ENCODE data around the gene GLS. TPM values are rescaled to one million over a fixed set of nuclear protein-coding genes. Genes with fewer than 3 reads are reported as not detected.

GLS gene
- total and polyA plus RNA-seq, 9 of the 15 experiments (the other 6 are each of a cell fraction or from before 2014, with no cell fraction given) = 13.7 to 77.5 (median 48.2) TPM

DNA sequence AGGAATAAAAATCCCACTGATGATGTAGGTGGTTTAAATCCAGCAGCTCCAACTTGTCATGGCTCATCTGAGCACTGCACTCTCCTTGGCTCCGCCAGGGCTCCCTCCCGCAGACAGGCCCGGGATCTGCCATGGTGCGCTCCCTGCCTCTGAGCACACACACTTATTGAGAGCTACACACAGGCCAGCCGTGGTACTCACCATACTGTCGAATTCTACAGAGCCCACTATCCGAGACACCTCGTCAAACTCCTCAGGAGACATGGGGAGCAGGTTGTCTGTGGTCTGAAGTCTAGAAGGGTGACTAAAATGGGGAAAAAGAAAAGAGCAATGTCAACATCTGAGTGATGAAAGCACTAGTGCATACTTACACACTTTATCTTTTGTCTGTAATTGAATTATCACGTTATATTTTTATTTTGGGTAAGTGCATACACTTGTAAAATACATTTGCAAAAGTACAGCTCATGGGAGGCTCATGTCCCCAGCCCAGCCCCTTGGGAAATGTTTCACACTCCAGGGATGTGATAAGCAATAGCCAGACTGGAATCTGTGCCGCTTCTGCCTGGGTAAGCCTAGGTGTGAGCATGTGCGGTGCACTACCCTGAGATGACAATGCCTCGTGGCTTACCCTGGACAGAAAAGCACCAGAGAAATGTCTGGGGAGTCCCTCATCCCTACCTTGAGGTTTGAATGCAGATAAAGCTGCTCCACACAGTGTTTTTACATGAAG lies 94.2 kb downstream of the GLS start:
- Histone ChIP-seq H3K9me1 (ENCODE audit: control insufficient read depth, insufficient read depth, low read length) (no peaks in the 10 kb centered on the region), H3K79me2 (ENCODE audit: control insufficient read depth, insufficient read depth, low read length) (no peaks in the 10 kb centered on the region), H3K9me3 (replicated peaks; ENCODE audit: control insufficient read depth, insufficient read depth, low read depth, low read length) (no peaks in the 10 kb centered on the region), H3K27ac (ENCODE audit: extremely low read depth, low read depth, low read length) (no peak overlapping the region), H3K9ac (ENCODE audit: insufficient read depth in 1 of 2, low read depth in 2 of 2, low read length in 2 of 2) (no peak overlapping the region), H3K4me2 (ENCODE audit: insufficient read depth, low read length) (no peak overlapping the region), H3K36me3 (ENCODE audit: control insufficient read depth, insufficient read depth, low read length) (peaks cover 88% of the 10 kb centered on the region; the same call in 2 of the 3 replicates), H3K27me3 (ENCODE audit: control insufficient read depth in 2 of 2, insufficient read depth in 2 of 2, low read length in 2 of 2) (no peaks in the 10 kb centered on the region), H3K4me3 (no peak overlapping the region), H3K4me1 (replicated peaks in 1 of 2; ENCODE audit: control insufficient read depth in 2 of 2, insufficient read depth in 2 of 2, low read length in 2 of 2) (no peaks in the 10 kb centered on the region), H2AFZ (ENCODE audit: low read depth, low read length) (no peak overlapping the region), H4K20me1 (replicated peaks; ENCODE audit: control insufficient read depth, insufficient read depth, low read length) (no peaks in the 10 kb centered on the region)
- FAIRE-seq (no peak), DNase-seq (ENCODE audit: extremely low read depth in 1 of 4, low spot score in 3 of 4) (no peak), ATAC-seq (no peak)
- TF ChIP-seq, protein P1, sequence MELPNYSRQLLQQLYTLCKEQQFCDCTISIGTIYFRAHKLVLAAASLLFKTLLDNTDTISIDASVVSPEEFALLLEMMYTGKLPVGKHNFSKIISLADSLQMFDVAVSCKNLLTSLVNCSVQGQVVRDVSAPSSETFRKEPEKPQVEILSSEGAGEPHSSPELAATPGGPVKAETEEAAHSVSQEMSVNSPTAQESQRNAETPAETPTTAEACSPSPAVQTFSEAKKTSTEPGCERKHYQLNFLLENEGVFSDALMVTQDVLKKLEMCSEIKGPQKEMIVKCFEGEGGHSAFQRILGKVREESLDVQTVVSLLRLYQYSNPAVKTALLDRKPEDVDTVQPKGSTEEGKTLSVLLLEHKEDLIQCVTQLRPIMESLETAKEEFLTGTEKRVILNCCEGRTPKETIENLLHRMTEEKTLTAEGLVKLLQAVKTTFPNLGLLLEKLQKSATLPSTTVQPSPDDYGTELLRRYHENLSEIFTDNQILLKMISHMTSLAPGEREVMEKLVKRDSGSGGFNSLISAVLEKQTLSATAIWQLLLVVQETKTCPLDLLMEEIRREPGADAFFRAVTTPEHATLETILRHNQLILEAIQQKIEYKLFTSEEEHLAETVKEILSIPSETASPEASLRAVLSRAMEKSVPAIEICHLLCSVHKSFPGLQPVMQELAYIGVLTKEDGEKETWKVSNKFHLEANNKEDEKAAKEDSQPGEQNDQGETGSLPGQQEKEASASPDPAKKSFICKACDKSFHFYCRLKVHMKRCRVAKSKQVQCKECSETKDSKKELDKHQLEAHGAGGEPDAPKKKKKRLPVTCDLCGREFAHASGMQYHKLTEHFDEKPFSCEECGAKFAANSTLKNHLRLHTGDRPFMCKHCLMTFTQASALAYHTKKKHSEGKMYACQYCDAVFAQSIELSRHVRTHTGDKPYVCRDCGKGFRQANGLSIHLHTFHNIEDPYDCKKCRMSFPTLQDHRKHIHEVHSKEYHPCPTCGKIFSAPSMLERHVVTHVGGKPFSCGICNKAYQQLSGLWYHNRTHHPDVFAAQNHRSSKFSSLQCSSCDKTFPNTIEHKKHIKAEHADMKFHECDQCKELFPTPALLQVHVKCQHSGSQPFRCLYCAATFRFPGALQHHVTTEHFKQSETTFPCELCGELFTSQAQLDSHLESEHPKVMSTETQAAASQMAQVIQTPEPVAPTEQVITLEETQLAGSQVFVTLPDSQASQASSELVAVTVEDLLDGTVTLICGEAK (IDR thresholded peaks at IDR 0.05) = no peak
- TF ChIP-seq, protein P1 (CRISPR knock-in tag; IDR thresholded peaks at IDR 0.05) = no peak
- TF ChIP-seq CEBPG (CRISPR knock-in tag; IDR thresholded peaks at IDR 0.05) = no peak
- no peak for TF ChIP-seq CEBPG (tag; conservative IDR thresholded peaks at IDR 0.05 in 1 of 2, IDR thresholded peaks at IDR 0.05 in 1 of 2)
- no peak for TF ChIP-seq ZNF253 (CRISPR knock-in tag; conservative IDR thresholded peaks at IDR 0.05)
- TF ChIP-seq ZNF780A (CRISPR knock-in tag; IDR thresholded peaks at IDR 0.05) = no peak
- TF ChIP-seq, protein P2, sequence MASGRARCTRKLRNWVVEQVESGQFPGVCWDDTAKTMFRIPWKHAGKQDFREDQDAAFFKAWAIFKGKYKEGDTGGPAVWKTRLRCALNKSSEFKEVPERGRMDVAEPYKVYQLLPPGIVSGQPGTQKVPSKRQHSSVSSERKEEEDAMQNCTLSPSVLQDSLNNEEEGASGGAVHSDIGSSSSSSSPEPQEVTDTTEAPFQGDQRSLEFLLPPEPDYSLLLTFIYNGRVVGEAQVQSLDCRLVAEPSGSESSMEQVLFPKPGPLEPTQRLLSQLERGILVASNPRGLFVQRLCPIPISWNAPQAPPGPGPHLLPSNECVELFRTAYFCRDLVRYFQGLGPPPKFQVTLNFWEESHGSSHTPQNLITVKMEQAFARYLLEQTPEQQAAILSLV (tag; IDR thresholded peaks at IDR 0.05) = no peak
- ChIA-PET CTCF (ENCODE audit: low intra/inter-chr PET ratio) (no interaction called here), POLR2A (interaction anchor here (0.7 to 1.1 kb wide), 2 partner anchors 28 to 118 kb away, joined by 3 to 4 read pairs; no protein-coding TSS in a partner anchor)
- in situ Hi-C loops (cut with MboI) = no loop called here
- WGBS (ENCODE audit: insufficient coverage, low coverage, missing lambda C conversion rate) = 85% methylated on average over 9 of the region's 12 CpGs
- intact Hi-C loops (cut with micrococcal nuclease) = no loop called here
- BruUV-seq (replicated peaks) = no TSS peak

All from K562 (cell line).